NCI-H526 treated with DMSO at 0.1 percent for 48 hours (cell line): Measurements from ENCODE around the gene ACER3.
"Not testable (repeated sequence)": the region's sequence is repeated elsewhere in the genome, so short reads cannot be mapped to it uniquely, and the experiment has no call there.

Experiments used
- DNase-seq: peaks from one replicate; lab custom pipeline; 2025; lab: John Stamatoyannopoulos, UW

The ACER3 gene

GRCh38 chr11:76995081-76995576 is 134.4 kb downstream of the ACER3 start:
- no peak for DNase-seq

- no peak for DNase-seq
Measured at GRCh38 chr11:76997512-76997911, 136.8 kb downstream of the ACER3 start.

GRCh38 chr11:76999597-76999996 is 138.9 kb downstream of the ACER3 start:
- DNase-seq, result no peak

- no peak for DNase-seq
Measured at GRCh38 chr11:77001613-77002012, 140.9 kb downstream of the ACER3 start.

GRCh38 chr11:77002776-77003175 is 142.1 kb downstream of the ACER3 start:
- DNase-seq, result no peak

- no peak for DNase-seq
Measured at GRCh38 chr11:77003963-77004362, 143.2 kb downstream of the ACER3 start.

- DNase-seq, result no peak
Measured at GRCh38 chr11:77009533-77010160, 148.9 kb downstream of the ACER3 start.

- no peak for DNase-seq
Measured at GRCh38 chr11:77014669-77015068, 154.0 kb downstream of the ACER3 start.

GRCh38 chr11:77018396-77018924 is 157.7 kb downstream of the ACER3 start:
- DNase-seq, result not testable (repeated sequence)

- DNase-seq, result no peak
Measured at GRCh38 chr11:77019976-77020595, 159.4 kb downstream of the ACER3 start.

- DNase-seq, result no peak
Measured at GRCh38 chr11:77020734-77021133, 160.0 kb downstream of the ACER3 start.

- no peak for DNase-seq
Measured at GRCh38 chr11:77024745-77025144, 164.0 kb downstream of the ACER3 start.

- no peak for DNase-seq
Measured at GRCh38 chr11:77026221-77026620, 165.5 kb downstream of the ACER3 start.

- DNase-seq, result no peak
Measured at GRCh38 chr11:77026743-77027142, 166.0 kb downstream of the ACER3 start.

- DNase-seq, result no peak
Measured at GRCh38 chr11:77027275-77027674, 166.6 kb downstream of the ACER3 start.

GRCh38 chr11:77029829-77030228 is 169.1 kb downstream of the ACER3 start:
- DNase-seq, result no peak

GRCh38 chr11:77030834-77031414 is 170.2 kb downstream of the ACER3 start:
- DNase-seq, result no peak

- no peak for DNase-seq
Measured at GRCh38 chr11:77031599-77031998, 170.9 kb downstream of the ACER3 start.

GRCh38 chr11:77035039-77035438 is 174.3 kb downstream of the ACER3 start:
- DNase-seq, result no peak

- no peak for DNase-seq
Measured at GRCh38 chr11:77035580-77035979, 174.9 kb downstream of the ACER3 start.

GRCh38 chr11:77036398-77036797 is 175.7 kb downstream of the ACER3 start:
- DNase-seq, result no peak

GRCh38 chr11:77037057-77037456 is 176.3 kb downstream of the ACER3 start:
- no peak for DNase-seq
